Ovary (tissue), 9 donors: ENCODE measurements around the gene SENP8. TPM values are rescaled to one million over a fixed set of nuclear protein-coding genes. Genes with fewer than 3 reads are reported as not detected.

Experiments
- DNase-seq, 5 donors: peaks; one replicate each; pipeline ENCODE4 v3.0.0-alpha.2; 2019 to 2020
- H3K27ac ChIP-seq, 2 donors: fragments of 200-600 bp; one replicate each; pipeline versions ENCODE4 v1.5.1 to v1.8.0; 2019 to 2022
- H3K27me3 ChIP-seq: fragments of 200-600 bp; one replicate; pipeline ENCODE4 v1.8.0; 2022
- H3K36me3 ChIP-seq: fragments of 200-600 bp; sonication (generic); one replicate; pipeline ENCODE4 v1.5.1; 2019
- H3K4me1 ChIP-seq: one replicate; pipeline ENCODE4 v1.8.1; 2013; ENCODE audit warnings: mild to moderate bottlenecking, moderate library complexity; ENCODE audit not compliant: insufficient read depth
- H3K4me3 ChIP-seq: fragments of 200-600 bp; sonication (generic); one replicate; pipeline ENCODE4 v1.5.1; 2017
- H3K9me3 ChIP-seq, 2 donors: fragments of 200-600 bp in 1 of 2; sonication (generic) in 1 of 2; one replicate each; pipeline versions ENCODE4 v1.5.1 to v1.8.1; 2013 to 2019; ENCODE audit warnings: mild to moderate bottlenecking in 1 of 2, moderate library complexity in 1 of 2
- EP300 ChIP-seq: sonication (generic); formaldehyde crosslinking; IDR thresholded peaks from one replicate; pipeline ENCODE4 v1.6.1; 2017; ENCODE audit warnings: antibody characterized with exemption
- POLR2A ChIP-seq: fragments of 450-650 bp; IDR thresholded peaks from one replicate; pipeline ENCODE4 v1.6.1; 2017; ENCODE audit warnings: antibody characterized with exemption, mild to moderate bottlenecking, moderate library complexity
- WGBS, 3 donors: extraction: QIAGEN DNeasy Blood & Tissue Kit in 1 of 3; methylation state at CpG; one replicate each; pipeline versions ENCODE4 v1.1.5 to v1.1.7; 2013 to 2017; 5-methylcytosine and 5-hydroxymethylcytosine counted together
- intact Hi-C, 4 donors: fragments of 100-400 bp; cut with DNase I; formaldehyde crosslinking; loops; one replicate each; pipeline versions ENCODE4 v1.11.0 to v1.15.1; 2022 to 2023
- polyA plus RNA-seq, 2 donors: library from polyadenylated mRNA; stranded (reverse); fragments of 200-250 nt in 1 of 2; fragments of 350-450 nt in 1 of 2; fragmentation: Illumina TruSeq in 1 of 2; extraction: RNeasy Lipid Tissue Mini Kit (QIAGEN cat#74804) in 1 of 2; gene quantifications; one replicate each; pipeline ENCODE4 v1.2.3, GENCODE V29; 2013 to 2014
- total RNA-seq, 7 donors: library from RNA; depleted of rRNA in 2 of 7; stranded (reverse); fragments of >200 nt in 2 of 7; fragmentation: NEBNext Ultra II Directional in 3 of 7; extraction: Animal tissue kit (Norgen Biotek cat#: 25700) in 3 of 7; gene quantifications; one replicate each; pipeline versions ENCODE4 v1.1.0 to v1.2.4, GENCODE V29; 2016 to 2023
- TF ChIP-seq, protein P1 (sequence below), 3 donors: fragments of 450-650 bp in 2 of 3; fragments of 200-600 bp in 1 of 3; IDR thresholded peaks; one replicate each; pipeline versions ENCODE4 v1.5.1 to v1.8.0; 2016 to 2022; ENCODE audit warnings: antibody characterized with exemption in 3 of 3, mild to moderate bottlenecking in 1 of 3
- donor health status: DM: no; HTN: no; CAD: no; lungs with moderate emphysema.
- donor health status: DM: no; HTN: no; CAD: no.
- donor health status: Bipolar disorder and iron deficiency.
- donor health status: DM: yes; HTN: yes; CAD: no.
- donor health status: DM: no; HTN: no; CAD: no.
- donor health status: DM: yes; HTN: yes; CAD: no.

The SENP8 gene
- total and polyA plus RNA-seq, 9 donors = 0.72 to 5.4 (median 3.2) TPM

DNA sequence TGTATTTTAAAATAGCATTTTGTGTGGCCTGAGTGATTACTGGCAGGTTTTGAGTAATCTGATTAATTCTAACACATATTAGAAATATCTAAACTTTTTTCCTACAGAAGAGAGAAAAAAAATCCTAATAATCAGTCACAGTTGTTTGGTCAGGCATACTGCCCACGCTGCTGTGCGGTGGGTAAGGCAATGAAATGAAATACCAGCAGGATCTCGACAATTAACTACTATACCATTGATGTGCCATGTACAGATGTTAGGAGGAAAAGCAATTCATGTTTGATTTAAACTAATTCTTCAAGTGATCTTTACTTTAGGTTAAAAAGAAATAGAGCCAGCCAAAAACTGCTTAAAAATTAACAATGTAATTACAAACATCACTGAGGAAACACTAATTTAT, 74.2 kb downstream of the SENP8 start:
- H3K36me3 ChIP-seq = no peaks in the 10 kb centered on the region
- TF ChIP-seq EP300 = no peak
- TF ChIP-seq, protein P1, sequence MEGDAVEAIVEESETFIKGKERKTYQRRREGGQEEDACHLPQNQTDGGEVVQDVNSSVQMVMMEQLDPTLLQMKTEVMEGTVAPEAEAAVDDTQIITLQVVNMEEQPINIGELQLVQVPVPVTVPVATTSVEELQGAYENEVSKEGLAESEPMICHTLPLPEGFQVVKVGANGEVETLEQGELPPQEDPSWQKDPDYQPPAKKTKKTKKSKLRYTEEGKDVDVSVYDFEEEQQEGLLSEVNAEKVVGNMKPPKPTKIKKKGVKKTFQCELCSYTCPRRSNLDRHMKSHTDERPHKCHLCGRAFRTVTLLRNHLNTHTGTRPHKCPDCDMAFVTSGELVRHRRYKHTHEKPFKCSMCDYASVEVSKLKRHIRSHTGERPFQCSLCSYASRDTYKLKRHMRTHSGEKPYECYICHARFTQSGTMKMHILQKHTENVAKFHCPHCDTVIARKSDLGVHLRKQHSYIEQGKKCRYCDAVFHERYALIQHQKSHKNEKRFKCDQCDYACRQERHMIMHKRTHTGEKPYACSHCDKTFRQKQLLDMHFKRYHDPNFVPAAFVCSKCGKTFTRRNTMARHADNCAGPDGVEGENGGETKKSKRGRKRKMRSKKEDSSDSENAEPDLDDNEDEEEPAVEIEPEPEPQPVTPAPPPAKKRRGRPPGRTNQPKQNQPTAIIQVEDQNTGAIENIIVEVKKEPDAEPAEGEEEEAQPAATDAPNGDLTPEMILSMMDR (IDR thresholded peaks at IDR 0.05) = no peak
- TF ChIP-seq POLR2A = no peak
- WGBS, 3 donors = 79 to 81% (median 80%) methylated on average over 3 of the region's 3 CpGs
- H3K27me3 ChIP-seq = no peaks in the 10 kb centered on the region
- DNase-seq = no peak
- intact Hi-C loops = no loop called here
- no peaks in the 10 kb centered on the region for H3K9me3 ChIP-seq
- no peak overlapping the region for H3K4me3 ChIP-seq
- peaks cover 2% of the 10 kb centered on the region for H3K4me1 ChIP-seq
- no peak overlapping the region for H3K27ac ChIP-seq

Other genes starting within 250 kb of the SENP8 start
- 10 to 100 TPM; 38.0 to 71.6 (median 58.8) TPM for gene MYO9A, start 253 bp upstream of the SENP8 start, total RNA-seq
- gene MYO9A, start 253 bp upstream of the SENP8 start, polyA plus RNA-seq = 10 to 100 TPM in 1 of 2 donors, 1 to 10 TPM in 1; 8.1 to 18.2 TPM
- gene GRAMD2A, start 79.4 kb downstream of the SENP8 start, total RNA-seq = 1 to 10 TPM in 5 of 7 donors, under 1 TPM in 2; 0.18 to 8.5 (median 1.6) TPM
- under 1 TPM; 0.08 to 0.45 TPM for gene GRAMD2A, start 79.4 kb downstream of the SENP8 start, polyA plus RNA-seq
- 100 to 1,000 TPM; 128 to 385 (median 291) TPM for gene PKM, start 112.8 kb downstream of the SENP8 start, total RNA-seq
- 100 to 1,000 TPM; 135 to 692 TPM for gene PKM, start 112.8 kb downstream of the SENP8 start, polyA plus RNA-seq
- 10 to 100 TPM; 44.5 to 97.4 (median 70.0) TPM for gene PARP6, start 154.2 kb downstream of the SENP8 start, total RNA-seq
- 10 to 100 TPM; 51.5 to 73.3 TPM for gene PARP6, start 154.2 kb downstream of the SENP8 start, polyA plus RNA-seq
- 1 to 10 TPM; 3.4 to 8.5 (median 4.7) TPM for gene CELF6, start 201.8 kb downstream of the SENP8 start, total RNA-seq
- gene CELF6, start 201.8 kb downstream of the SENP8 start, polyA plus RNA-seq = 1 to 10 TPM; 3.2 to 7.1 TPM